Stimulated activated memory B cell treated with anti-CD40 and anti-IgM and Interleukin-4, amounts not matched to agents 10 μg/mL and 1 μg/mL and 100 μg/mL, for 72 hours (primary cell): ENCODE measurements around the gene VENTX.

Source experiments
- ATAC-seq: fragments of 150-1000 bp; cut with Tn5 transposase; 2 replicates; pipeline ENCODE4 v1.10.0; 2021
- H3K27ac Mint-ChIP-seq: one replicate; pipeline ENCODE4 v1.8.0; 2022; ENCODE audit warnings: mild to moderate bottlenecking, mixed read lengths
- H3K27me3 Mint-ChIP-seq: one replicate; pipeline ENCODE4 v1.8.0; 2022; ENCODE audit warnings: mixed read lengths
- H3K36me3 Mint-ChIP-seq: one replicate; pipeline ENCODE4 v1.8.0; 2022; ENCODE audit warnings: mixed read lengths
- H3K4me1 Mint-ChIP-seq: one replicate; pipeline ENCODE4 v1.8.0; 2022; ENCODE audit warnings: mixed read lengths
- H3K4me3 Mint-ChIP-seq: one replicate; pipeline ENCODE4 v1.8.0; 2022; ENCODE audit warnings: mild to moderate bottlenecking, moderate library complexity, mixed read lengths
- H3K9me3 Mint-ChIP-seq: one replicate; pipeline ENCODE4 v1.8.0; 2022; ENCODE audit warnings: mixed read lengths

The VENTX gene

DNA sequence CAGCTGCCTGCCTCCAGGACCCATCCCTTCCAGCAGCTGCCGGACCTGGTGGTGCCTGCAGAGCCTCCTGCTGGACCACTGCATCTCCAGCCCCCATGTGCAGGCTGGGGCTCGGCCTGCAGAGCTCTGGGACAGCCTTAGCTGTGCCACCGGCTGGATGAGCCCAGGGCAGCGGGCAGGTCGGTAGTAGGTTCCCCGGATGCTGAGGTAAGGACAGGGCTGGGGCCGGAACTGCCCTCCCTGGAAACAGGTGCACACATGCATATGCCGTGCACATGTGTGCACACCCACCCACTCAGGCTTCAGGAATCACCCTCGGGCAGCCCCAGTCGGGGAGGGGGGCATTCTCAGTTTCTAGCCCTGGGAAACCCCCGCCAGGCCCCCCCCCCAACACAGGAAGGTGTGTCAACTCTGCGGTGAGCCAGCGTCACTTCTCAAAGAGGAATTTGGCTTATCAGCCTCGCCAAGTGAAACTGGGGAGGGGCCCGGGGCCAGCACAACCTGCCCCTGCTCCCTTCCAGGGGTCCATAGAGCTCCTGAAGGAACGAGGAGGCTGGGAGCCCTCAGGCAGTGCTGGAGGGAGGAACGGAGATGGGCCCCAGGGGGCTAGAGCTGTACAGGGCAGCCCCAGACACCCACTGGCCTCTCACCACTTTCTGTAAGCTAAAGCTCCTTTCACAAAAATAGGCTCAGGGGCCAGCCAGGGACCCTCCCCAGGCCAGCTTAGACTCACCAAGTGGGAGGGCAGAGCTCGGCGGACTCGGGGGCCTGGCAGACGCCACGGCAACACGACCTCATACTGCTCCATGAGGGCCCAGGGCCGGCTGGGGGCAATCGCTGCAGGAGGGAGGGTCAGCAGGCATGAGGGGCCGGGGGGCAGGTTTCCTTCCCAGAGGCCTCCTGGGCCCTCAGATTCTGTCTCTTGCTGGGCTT, 37.4 kb downstream of the VENTX start:
- Mint-ChIP-seq H3K27ac (peak overlapping the region; percentile 80), H3K9me3 (no peaks in the 10 kb centered on the region), H3K4me3 (peak overlapping the region; percentile 86), H3K4me1 (peaks cover 51% of the 10 kb centered on the region), H3K27me3 (no peaks in the 10 kb centered on the region), H3K36me3 (peaks cover 19% of the 10 kb centered on the region)
- ATAC-seq, result peak; percentile 78

GRCh38 chr10:133275684-133276092, 38.0 kb downstream of the VENTX start:
- Mint-ChIP-seq H3K27me3 (no peaks in the 10 kb centered on the region), H3K4me1 (peaks cover 55% of the 10 kb centered on the region), H3K36me3 (peaks cover 17% of the 10 kb centered on the region), H3K9me3 (no peaks in the 10 kb centered on the region), H3K27ac (peak overlapping the region; percentile 80), H3K4me3 (peak overlapping the region; percentile 86)
- ATAC-seq, result peak; percentile 58

- peak overlapping the region; percentile 86 for H3K4me3 Mint-ChIP-seq
- peaks cover 16% of the 10 kb centered on the region for H3K36me3 Mint-ChIP-seq
- H3K27me3 Mint-ChIP-seq, result no peaks in the 10 kb centered on the region
- peak overlapping the region; percentile 80 for H3K27ac Mint-ChIP-seq
- H3K9me3 Mint-ChIP-seq, result no peaks in the 10 kb centered on the region
- ATAC-seq, result no peak
- H3K4me1 Mint-ChIP-seq, result peaks cover 55% of the 10 kb centered on the region
Measured at GRCh38 chr10:133276100-133276434, 38.4 kb downstream of the VENTX start.

DNA sequence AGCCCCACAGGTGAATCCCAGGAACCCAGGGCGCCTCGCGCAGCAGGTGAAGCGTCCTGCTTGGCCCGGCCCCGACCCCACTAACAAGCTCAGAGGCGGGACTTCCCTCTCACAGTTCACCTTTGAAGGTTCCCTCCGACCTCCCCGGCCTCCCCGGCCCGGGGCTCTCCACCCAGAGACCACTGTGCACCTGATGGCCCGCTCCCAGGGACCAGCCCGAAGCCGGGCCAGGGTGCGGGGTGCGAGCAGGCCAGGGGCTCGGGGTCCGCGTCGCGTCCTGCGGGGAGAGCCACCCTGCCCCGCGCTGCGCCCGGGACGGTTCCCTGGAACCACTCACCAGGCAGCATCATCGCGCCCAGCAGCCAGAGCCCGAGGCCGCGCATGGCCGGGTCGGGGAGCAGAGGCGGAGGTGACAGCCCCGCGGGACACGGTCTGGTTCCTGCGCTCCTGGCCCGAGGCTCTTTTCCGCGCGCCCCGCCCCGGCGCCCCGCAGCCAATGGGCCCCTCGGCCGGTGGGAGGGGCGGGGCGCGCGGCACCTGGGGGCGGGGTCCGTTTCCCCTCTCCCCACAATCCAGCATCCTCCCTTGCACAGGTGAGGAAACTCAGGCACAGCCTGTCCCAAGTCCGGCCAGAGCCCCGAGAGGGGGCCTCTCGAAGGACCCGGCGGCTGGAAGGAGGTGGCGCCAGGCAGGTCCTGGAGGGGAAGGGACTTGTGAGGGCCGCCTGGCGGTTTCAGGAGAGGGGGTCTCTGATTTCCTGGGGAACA, 39.0 kb downstream of the VENTX start, which contains the start of gene ADAM8:
Gene ADAM8 (minus strand): TSS at position 434 of the 767 bp plus-strand sequence. CDS start 51 bp downstream, at position 383.
- peak; percentile 71 for ATAC-seq
- H3K9me3 Mint-ChIP-seq, result no peaks in the 10 kb centered on the region

DNA sequence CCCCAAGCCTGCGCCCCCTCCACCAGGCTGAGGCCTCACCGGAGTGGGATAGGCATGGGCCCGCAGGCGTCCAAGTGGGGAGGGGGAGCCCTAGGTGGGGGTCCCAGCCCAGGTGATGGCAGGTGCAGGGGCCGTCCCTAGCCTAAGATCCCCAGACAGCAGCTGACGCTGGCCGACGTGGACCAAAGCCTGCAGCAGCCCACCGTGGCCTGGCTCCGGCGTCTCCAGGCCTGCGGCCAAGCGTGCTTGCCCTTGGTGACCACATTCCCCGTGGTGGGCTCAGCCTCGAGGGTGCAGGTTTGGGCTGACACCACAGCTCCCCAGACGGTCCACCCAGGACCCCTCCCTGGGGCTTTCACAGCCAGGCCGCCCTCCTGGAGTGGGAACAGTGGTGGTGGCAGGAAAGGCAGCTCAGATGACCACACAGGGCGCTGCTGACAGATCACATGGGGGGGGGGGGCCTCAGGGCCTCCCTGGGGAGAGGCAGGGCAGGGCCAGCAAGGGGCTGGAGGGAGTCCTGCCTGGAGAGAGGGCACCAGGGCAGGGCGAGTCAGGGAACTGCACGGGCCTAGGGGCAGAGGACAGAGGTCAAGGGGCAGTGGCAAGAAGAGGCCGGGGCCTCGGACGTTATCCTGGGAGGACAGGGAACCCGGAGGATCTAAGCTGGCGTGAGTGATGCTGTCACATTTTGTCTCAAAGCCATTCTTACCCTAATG, 39.8 kb downstream of the VENTX start:
- Mint-ChIP-seq H3K4me3 (no peak overlapping the region), H3K36me3 (peaks cover 18% of the 10 kb centered on the region), H3K27me3 (no peaks in the 10 kb centered on the region), H3K4me1 (peaks cover 55% of the 10 kb centered on the region), H3K9me3 (no peaks in the 10 kb centered on the region), H3K27ac (peak overlapping the region; percentile 80)
- ATAC-seq, result no peak

More for the DNA sequence above, 39.0 kb downstream of the VENTX start, which contains the start of gene ADAM8:
- no peaks in the 10 kb centered on the region for H3K27me3 Mint-ChIP-seq
- H3K36me3 Mint-ChIP-seq, result peaks cover 17% of the 10 kb centered on the region
- peak within 1 kb of the TSS; percentile 80 for H3K27ac Mint-ChIP-seq
- H3K4me3 Mint-ChIP-seq, result peak within 1 kb of the TSS; percentile 86
- H3K4me1 Mint-ChIP-seq, result peaks cover 55% of the 10 kb centered on the region

DNA sequence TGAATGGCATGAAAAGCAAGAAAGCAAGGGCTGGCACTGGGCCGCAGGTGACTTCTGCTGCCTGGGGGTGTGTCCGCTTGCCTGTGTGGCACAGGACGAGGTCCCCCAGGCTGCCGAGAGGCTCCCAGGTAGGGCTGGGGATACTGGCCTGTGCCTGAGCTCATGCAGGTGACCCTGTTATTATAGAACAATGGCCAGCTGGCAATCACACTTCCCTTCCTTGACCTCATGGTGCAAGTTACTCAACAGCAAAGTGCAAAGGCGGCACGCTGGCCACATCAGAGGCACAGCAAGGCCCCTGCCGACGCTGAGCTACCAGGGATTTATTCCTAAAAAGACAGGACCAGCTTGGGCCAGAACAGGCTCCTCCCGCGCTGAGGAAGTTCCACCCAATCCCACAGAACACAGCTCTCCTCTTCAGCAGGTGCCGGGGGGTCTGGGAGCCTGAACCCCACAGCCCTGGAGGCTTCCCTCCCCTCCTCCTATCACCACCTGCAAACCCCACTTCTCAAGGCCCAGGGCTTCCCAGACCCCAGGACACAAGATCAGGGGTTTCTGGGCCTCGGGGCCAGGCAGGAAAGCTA, 40.4 kb downstream of the VENTX start:
- H3K27ac Mint-ChIP-seq, result peak overlapping the region; percentile 80
- peaks cover 19% of the 10 kb centered on the region for H3K36me3 Mint-ChIP-seq
- peaks cover 55% of the 10 kb centered on the region for H3K4me1 Mint-ChIP-seq
- H3K9me3 Mint-ChIP-seq, result no peaks in the 10 kb centered on the region
- no peak for ATAC-seq
- H3K4me3 Mint-ChIP-seq, result peak overlapping the region; percentile 77
- no peaks in the 10 kb centered on the region for H3K27me3 Mint-ChIP-seq

- H3K9me3 Mint-ChIP-seq, result no peaks in the 10 kb centered on the region
- H3K27me3 Mint-ChIP-seq, result no peaks in the 10 kb centered on the region
- peaks cover 25% of the 10 kb centered on the region for H3K36me3 Mint-ChIP-seq
- H3K4me1 Mint-ChIP-seq, result peaks cover 55% of the 10 kb centered on the region
- H3K27ac Mint-ChIP-seq, result peak overlapping the region; percentile 80
- peak; percentile 63 for ATAC-seq
- peak overlapping the region; percentile 77 for H3K4me3 Mint-ChIP-seq
Measured at GRCh38 chr10:133278577-133279265, 41.1 kb downstream of the VENTX start.

DNA sequence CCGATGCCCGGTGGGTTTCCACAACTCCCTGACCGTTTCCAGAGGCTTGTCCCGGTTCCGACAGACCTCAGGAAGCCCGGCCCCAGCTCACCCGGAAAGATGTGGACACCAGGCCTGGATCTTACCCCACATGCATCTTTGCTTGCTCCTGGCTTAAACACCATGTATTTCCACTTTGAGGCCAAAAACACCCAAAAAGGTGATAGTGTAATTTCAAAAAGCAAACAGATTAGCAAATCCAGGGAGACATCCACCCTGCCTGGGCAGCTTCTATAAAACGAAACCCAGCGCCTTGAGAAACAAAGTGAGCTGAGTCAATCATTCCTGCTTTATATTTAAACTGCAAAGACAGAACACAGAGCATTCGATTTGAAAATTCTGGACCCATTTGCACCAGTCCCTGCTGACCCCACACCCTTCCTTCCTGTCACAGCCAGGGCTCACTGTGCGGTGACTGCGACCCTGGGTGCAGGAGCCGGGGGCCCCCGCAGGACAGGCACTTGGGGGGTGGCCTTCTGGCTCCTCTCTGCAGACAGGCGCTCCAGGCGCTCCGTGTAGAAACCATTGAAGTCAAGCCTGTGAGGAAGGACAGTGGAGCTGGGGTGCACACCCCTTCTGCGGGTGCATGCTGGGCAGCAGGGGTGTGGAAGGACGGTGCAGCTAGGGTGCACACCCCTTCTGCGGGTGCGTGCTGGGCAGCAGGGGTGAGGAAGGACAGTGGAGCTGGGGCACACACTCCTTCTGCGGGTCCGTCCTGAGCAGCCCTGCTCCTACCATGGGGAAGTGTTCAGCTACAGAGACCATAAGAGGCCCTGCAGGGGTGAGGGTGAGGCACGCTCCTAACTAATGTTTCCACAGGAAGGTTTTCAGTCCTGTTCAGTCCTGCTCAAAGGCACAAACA, 41.9 kb downstream of the VENTX start:
- H3K27me3 Mint-ChIP-seq, result no peaks in the 10 kb centered on the region
- peaks cover 54% of the 10 kb centered on the region for H3K4me1 Mint-ChIP-seq
- no peak for ATAC-seq
- peak overlapping the region; percentile 80 for H3K27ac Mint-ChIP-seq
- peaks cover 33% of the 10 kb centered on the region for H3K36me3 Mint-ChIP-seq
- no peak overlapping the region for H3K4me3 Mint-ChIP-seq
- no peaks in the 10 kb centered on the region for H3K9me3 Mint-ChIP-seq

GRCh38 chr10:133280391-133281059, 42.9 kb downstream of the VENTX start:
- ATAC-seq, result no peak
- Mint-ChIP-seq H3K36me3 (peaks cover 43% of the 10 kb centered on the region), H3K27ac (peak overlapping the region; percentile 80), H3K27me3 (no peaks in the 10 kb centered on the region), H3K4me1 (peaks cover 45% of the 10 kb centered on the region), H3K4me3 (no peak overlapping the region), H3K9me3 (no peaks in the 10 kb centered on the region)

DNA sequence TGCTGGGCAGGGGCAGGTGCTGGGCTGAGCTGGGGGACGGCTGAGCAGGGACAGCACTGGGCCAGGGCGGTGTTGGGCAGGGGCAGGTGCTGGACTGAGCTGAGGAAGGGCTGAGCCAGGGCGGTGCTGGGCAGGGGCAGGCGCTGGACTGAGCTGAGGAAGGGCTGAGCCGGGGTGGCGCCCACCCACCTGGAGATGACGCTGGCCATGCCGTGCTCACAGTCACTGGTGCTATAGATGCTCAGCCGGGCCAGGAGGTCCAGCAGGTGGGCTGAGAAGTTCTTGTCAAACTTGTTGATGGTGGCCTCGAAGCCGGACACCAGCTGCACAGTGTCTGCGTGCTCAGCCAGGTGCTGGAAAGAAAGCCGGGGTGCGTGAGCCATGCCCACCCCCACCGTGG, 43.4 kb downstream of the VENTX start:
- H3K36me3 Mint-ChIP-seq, result peaks cover 48% of the 10 kb centered on the region
- no peak overlapping the region for H3K27ac Mint-ChIP-seq
- ATAC-seq, result no peak
- H3K4me1 Mint-ChIP-seq, result peaks cover 39% of the 10 kb centered on the region
- H3K27me3 Mint-ChIP-seq, result no peaks in the 10 kb centered on the region
- no peak overlapping the region for H3K4me3 Mint-ChIP-seq
- no peaks in the 10 kb centered on the region for H3K9me3 Mint-ChIP-seq

DNA sequence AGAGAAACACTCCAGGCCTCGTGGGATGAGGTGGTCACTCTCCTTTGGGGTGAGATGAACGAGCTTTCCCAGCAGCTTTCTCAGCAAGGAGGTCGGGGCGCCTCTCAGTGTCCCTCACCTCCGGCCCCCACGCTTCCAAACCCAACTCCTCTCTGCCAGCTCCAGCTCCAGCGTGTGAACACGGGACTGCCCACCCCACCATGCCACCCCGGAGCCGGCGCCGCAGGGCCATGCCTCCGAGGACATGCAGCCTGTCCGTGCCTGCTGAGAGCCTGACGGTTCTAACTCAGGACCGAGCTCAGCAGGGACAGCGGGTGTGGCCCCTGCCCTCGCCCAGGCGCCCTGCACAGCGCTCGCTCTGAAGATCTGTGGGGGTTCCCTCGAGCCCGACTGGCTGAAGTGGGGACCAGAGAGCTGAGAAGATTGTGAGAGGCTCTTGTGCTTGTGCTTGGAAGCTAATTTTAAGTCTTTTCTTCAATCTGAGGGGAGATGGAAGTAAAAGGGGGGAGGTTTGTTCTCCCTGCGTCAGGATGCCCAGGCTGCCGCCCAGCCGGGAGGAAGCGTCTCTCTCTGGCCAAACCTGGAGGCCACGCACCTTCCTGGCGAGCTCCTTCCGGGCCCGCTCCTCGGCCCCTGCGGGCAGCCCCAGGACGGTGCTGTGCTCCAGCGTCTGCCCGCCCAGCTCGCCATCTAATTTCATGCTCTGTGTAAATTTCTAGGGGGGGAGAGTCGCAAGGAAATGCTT, 44.1 kb downstream of the VENTX start:
- no peak overlapping the region for H3K4me3 Mint-ChIP-seq
- H3K27me3 Mint-ChIP-seq, result no peaks in the 10 kb centered on the region
- peaks cover 56% of the 10 kb centered on the region for H3K36me3 Mint-ChIP-seq
- H3K4me1 Mint-ChIP-seq, result peaks cover 34% of the 10 kb centered on the region
- no peak for ATAC-seq
- H3K9me3 Mint-ChIP-seq, result no peaks in the 10 kb centered on the region
- H3K27ac Mint-ChIP-seq, result no peak overlapping the region

GRCh38 chr10:133282846-133283390, 45.3 kb downstream of the VENTX start:
- H3K9me3 Mint-ChIP-seq, result no peaks in the 10 kb centered on the region
- H3K4me3 Mint-ChIP-seq, result no peak overlapping the region
- no peak for ATAC-seq
- no peak overlapping the region for H3K27ac Mint-ChIP-seq
- H3K36me3 Mint-ChIP-seq, result peaks cover 67% of the 10 kb centered on the region
- peaks cover 23% of the 10 kb centered on the region for H3K4me1 Mint-ChIP-seq
- H3K27me3 Mint-ChIP-seq, result no peaks in the 10 kb centered on the region
